H1 (cell line): ENCODE measurements around the gene C12orf43.

ENCODE experiments used
- BRCA1 ChIP-seq: IDR thresholded peaks from 2 replicates; pipeline ENCODE4 v1.6.1; 2012; ENCODE audit warnings: low read depth, low read length, improper control_type of control experiment
- EP300 ChIP-seq, 2 experiments: IDR thresholded peaks; 1 replicate in 1 of 2; 2 replicates in 1 of 2; pipeline ENCODE4 v1.6.1; 2011 to 2012; ENCODE audit warnings: low read depth in 2 of 2, low read length in 2 of 2, mild to moderate bottlenecking in 2 of 2, borderline replicate concordance in 1 of 2, inconsistent platforms in 1 of 2, moderate library complexity in 1 of 2
- JUN ChIP-seq: IDR thresholded peaks from 2 replicates; pipeline ENCODE4 v1.6.1; 2011; ENCODE audit warnings: low read depth, mild to moderate bottlenecking, improper control_type of control experiment, low read length
- POLR2AphosphoS5 ChIP-seq: IDR thresholded peaks from 2 replicates; pipeline ENCODE4 v1.6.1; 2011; ENCODE audit warnings: low read depth, low read length
- SIN3A ChIP-seq, 2 experiments: IDR thresholded peaks in 1 of 2; conservative IDR thresholded peaks in 1 of 2; 2 replicates each; pipeline ENCODE4 v1.6.1; 2011 to 2012; ENCODE audit warnings: low read length in 2 of 2, improper control_type of control experiment in 1 of 2, low read depth in 1 of 2, mild to moderate bottlenecking in 1 of 2
- TF ChIP-seq, protein P1 (sequence below), 3 experiments: IDR thresholded peaks; 1 replicate in 2 of 3; 2 replicates in 1 of 3; pipeline versions ENCODE4 v1.5.1 to v1.6.1; 2011; ENCODE audit warnings: low read length in 3 of 3, mild to moderate bottlenecking in 3 of 3, inconsistent platforms in 2 of 3, low read depth in 1 of 3, moderate library complexity in 1 of 3; ENCODE audit not compliant: insufficient read depth in 1 of 3; ENCODE audit errors: control extremely low read depth in 1 of 3

DNA sequence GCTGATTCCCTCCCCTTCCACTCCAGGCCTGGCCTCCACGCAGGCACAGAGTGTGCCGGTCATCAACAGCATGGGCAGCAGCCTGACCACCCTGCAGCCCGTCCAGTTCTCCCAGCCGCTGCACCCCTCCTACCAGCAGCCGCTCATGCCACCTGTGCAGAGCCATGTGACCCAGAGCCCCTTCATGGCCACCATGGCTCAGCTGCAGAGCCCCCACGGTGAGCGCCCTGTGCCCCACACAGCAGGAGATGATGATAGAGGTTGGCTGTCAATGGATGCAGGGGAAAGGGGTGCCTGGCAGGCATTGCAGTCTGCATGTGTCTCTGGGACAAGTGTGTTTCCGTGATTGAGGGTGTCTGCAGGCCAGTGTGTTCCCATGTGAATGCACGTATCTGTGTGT is 18.8 kb downstream of the C12orf43 start:
- TF ChIP-seq EP300 (IDR thresholded peaks at IDR 0.05; ENCODE audit: borderline replicate concordance in 1 of 2, low read depth in 2 of 2, low read length in 2 of 2) (no peak), BRCA1 (no peak), POLR2AphosphoS5 (no peak), SIN3A (conservative IDR thresholded peaks at IDR 0.05 in 1 of 2, IDR thresholded peaks at IDR 0.05 in 1 of 2; ENCODE audit: low read depth in 1 of 2, low read length in 2 of 2) (no peak), JUN (no peak)
- TF ChIP-seq, protein P1, sequence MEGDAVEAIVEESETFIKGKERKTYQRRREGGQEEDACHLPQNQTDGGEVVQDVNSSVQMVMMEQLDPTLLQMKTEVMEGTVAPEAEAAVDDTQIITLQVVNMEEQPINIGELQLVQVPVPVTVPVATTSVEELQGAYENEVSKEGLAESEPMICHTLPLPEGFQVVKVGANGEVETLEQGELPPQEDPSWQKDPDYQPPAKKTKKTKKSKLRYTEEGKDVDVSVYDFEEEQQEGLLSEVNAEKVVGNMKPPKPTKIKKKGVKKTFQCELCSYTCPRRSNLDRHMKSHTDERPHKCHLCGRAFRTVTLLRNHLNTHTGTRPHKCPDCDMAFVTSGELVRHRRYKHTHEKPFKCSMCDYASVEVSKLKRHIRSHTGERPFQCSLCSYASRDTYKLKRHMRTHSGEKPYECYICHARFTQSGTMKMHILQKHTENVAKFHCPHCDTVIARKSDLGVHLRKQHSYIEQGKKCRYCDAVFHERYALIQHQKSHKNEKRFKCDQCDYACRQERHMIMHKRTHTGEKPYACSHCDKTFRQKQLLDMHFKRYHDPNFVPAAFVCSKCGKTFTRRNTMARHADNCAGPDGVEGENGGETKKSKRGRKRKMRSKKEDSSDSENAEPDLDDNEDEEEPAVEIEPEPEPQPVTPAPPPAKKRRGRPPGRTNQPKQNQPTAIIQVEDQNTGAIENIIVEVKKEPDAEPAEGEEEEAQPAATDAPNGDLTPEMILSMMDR (IDR thresholded peaks at IDR 0.05; ENCODE audit: control extremely low read depth in 1 of 3, insufficient read depth in 1 of 3, low read depth in 1 of 3, low read length in 3 of 3), result no peak
